SIG-M5 (cell line): Measurements from ENCODE around the gene MTRF1.
"Not testable (repeated sequence)": the region's sequence is repeated elsewhere in the genome, so short reads cannot be mapped to it uniquely, and the experiment has no call there.

Experiments
- DNase-seq: peaks from one replicate; lab custom pipeline; 2025; lab: John Stamatoyannopoulos, UW

Gene MTRF1

DNA sequence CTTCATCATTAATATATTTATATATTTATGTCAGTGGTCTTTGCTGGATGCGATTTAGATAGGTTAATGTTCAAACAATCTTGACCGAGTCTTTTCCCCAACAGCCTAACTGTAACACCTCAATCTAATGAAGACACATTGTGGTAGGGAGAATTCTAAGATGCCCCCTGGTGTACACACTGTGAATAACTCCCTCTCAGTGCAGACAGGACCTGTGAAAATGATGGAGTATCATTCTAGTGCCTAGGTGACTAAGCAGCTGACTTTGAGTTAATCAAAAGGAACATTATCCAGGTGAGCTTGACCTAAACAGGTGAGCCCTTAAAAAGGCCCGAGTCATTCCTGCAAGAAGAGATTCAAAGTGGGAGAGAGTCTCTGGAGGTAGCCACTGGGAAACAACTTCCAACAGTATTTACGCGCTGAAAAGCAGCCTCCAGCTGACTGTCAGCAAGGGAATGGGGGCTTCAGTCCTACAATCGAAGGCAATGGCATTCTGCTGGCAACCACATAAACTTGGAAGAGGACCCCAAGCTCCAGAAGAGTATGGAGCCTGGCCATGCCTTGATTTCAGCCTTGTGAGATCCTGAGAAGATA, 41.0 kb downstream of the MTRF1 start:
- no peak for DNase-seq

DNA sequence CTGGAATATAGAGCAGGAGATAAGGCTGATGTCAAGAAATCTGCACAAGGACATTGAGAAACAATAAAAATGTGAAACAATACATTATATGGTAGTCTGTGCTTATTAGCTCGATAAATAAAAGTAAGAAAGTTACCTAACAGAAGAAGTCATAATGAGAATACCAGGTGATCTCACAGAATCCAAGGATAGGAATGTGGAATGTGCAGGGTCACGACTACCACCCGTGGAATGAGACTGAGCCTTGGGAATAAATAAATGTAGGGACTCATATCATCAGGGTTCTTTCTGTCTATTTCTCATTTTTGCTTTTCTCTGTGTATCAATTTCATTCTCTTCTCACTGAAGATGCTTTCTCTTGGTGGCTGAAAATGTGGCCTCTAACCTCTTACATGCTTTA, 43.0 kb downstream of the MTRF1 start:
- no peak for DNase-seq

DNA sequence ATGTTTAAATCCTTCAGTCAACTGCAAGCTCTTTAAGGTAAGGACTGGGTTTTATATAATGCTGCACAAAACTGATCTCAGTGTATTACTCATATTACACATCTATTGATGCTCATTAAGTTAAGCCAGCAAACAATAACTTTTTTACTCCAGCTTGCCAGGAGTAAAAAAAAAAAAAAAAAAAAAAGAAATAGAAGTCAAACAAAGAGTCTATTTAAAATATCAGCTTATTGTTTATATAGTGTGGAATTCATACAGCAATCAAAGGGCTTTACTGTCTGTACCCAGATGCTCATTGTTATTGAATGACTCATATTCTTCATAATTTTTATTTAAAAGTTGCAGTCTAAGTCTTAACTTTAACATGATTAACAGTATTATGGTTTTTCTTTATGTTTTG, 47.2 kb downstream of the MTRF1 start:
- DNase-seq, result no peak

DNA sequence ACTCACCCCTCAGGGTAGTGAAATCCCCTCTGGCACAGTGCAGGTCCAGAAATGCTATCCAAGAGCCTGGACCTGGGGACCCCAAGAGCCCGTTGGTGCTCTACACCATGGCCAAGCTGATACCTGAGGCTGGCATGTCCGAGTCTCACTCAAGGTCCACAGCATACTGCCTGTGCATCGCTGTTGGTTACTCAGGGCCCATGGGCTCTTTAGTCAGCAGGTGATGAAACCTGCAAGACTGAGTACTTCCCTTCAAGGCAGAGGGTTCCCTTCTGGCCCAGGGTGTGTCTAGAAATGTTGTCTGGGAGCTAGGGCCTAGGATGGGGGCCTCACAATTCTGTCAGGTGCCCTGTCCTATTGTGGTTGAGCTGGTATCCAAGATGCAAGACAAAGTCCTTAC, 49.5 kb downstream of the MTRF1 start:
- no peak for DNase-seq

DNA sequence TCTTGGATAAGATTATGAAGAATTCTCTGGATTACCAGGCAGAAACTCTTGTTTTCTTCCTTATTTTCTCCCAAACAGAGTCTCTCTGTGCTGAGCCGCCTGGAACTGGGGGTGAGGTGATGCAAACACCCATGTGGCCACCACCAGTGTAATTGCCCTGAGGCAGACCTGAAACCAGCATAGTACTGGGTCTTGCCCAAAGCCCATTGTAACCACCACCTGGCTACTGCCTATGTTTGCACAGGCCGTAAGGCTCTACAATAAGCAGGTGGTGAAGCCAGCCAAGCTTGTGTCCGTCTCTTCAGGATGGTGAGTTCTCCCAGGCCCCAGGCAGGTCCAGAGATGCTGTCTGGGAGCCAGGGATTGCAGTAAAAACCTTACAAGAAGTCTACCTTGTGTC, 50.1 kb downstream of the MTRF1 start:
- DNase-seq, result no peak

DNA sequence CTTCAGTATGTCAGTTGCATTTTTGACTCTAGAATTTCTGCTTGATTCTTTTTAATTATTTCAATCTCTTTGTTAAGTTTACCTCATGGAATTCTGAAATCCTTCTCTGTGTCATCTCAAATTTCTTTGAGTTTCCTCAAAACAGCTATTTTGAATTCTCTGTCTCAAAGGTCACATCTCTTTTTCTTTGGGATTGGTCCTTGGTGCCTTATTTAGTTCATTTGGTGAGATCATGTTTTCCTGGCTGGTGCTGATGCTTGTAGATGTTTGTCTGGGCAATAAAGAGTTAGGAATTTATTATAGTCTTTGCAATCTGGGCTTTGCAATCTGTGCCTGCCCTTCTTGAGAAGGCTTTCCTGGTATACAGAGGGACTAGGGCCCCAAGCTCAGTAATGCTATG, 50.5 kb downstream of the MTRF1 start:
- DNase-seq, result no peak

DNA sequence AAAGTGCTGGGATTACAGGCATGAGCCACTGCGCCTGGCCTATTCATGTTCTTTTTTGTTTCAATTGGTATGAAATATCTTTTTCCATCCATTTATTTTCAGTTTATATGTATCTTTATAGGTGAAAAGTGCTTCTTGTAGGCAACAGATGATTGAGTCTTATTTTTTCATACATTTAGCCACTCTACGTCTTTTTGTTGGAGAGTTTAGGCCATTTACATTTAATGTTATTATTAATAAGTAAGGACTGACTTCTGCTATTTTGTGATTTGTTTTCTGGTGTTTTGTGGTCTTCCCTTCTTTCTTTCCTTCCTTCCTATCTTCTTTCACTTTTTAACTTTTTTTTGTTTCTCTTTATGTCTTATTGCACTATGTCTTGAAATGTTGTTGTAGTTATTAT, 52.3 kb downstream of the MTRF1 start:
- no peak for DNase-seq

DNA sequence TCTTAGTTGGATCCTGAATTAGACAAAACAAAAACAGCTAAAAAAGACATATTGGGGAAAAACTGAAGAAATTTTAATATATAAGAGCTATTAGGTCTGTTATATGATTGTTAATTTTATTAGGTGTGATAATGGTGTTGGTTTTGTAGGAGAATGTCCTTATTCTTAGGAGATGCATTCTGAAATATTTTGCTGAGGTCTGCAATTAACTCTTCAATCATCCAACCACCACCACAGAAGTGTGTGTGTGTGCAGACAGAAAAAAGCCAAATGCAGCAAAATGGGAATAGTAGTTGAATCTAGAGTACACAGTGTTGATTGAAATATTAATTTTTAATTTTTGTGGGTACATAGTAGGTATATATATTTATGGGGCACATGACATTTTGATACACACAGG, 56.9 kb downstream of the MTRF1 start:
- no peak for DNase-seq

DNA sequence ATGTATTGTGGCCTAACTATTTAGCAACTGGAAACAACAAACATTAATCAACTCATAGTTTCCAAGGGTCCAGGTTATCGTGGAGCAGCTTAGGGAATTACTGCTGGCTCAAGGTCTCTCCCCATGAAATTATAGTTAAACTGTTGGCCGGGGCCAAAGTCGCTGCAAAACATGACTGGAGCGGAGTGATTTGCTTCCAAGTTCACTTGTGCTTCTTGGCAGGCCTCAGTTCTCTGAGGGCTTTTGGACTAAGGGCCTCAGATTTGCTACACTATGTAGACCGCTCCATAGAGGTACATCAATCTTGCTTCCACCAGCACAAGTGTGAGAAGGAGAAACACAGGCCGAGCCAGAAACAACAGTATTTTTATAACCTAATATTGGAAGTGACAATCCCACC, 59.6 kb downstream of the MTRF1 start:
- DNase-seq, result no peak

DNA sequence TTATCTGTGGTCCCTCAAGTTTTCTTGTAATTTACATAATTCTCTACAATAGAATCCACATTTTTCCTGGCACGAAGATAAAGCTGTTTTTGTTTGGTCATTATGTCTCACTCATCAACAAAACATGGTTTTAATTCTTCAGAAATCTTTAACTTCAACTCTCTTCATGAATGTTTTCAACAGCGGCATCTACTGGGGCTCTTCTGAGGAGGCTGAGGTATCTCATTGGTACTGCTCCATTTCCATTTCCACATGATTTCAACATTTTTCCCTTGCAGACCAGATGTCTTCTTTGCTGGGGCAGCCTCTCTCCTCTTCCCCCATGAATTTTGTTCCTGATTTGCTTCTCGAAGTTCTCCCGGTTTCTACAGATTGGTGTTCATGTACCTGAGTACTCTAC, 63.2 kb downstream of the MTRF1 start:
- no peak for DNase-seq

DNA sequence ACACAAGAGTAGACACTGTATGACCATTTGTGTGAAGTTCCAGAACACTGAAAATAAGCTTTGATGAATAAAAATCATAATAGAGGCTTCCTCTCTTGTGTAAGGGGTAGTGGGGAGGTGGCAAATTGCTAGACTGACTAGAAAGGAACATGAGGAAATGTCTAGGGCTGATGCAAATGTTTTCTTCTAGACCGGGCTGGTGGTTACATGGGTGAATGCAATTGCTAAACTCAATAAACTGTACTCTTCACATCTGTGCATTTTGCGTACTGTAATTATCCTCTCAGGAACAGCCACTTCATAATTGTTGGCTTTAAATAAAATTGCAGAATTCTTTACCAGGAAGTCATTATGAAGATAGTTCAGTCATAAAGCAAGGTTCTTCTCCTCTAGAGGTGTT, 63.9 kb downstream of the MTRF1 start:
- no peak for DNase-seq

DNA sequence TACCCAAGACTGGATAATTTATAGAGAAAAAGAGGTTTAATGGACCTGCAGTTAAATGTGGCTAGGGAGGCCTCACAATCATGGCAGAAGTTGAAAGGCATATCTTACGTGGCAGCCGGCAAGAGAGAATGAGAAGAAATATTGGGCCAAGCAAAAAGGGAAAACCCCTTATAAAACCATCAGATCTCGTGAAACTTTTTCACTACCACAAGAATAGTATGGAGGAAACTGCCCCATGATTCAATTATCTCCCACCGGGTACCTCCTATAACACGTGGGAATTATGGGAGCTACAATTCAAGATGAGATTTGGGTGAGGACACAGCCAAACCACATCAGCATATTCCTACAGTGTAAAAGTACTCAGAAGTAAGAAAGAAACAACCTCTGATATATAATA, 64.3 kb downstream of the MTRF1 start:
- no peak for DNase-seq

DNA sequence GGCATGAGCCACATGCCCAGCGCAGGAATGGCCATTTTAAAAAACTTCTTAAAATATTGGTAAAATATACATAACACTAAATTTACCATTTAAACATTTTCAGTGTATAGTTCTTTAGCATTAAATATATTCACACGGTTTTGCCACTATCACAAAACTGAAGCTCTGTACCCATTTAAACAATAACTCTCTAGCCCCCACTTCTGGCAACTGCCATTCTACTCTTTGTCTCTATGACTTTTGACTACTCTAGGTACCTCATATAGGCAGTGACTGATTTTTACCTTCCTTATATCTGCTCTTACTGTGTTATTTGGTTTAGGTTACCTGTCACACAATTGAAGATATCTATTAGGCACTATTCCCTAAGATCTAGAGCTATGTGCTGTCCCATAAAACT, 66.8 kb downstream of the MTRF1 start:
- DNase-seq, result no peak

DNA sequence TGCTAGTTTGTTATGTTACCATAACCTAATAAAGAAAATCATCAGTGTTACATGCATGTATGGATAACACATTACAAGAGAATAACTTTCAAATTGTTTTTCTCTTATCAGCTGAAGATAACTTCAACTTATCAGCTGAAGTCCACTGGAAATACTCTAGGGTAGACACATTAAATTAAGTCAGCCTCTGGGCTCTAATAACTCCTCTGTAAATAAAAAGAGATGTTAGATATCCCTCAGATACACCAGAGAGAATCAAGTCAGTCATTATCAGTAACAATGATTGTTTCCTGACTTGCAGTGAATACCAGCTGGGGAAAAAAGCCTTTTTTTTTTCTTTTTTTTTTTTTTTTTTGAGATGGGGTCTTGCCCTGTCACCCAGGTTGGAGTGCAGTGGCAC, 67.4 kb downstream of the MTRF1 start:
- no peak for DNase-seq

DNA sequence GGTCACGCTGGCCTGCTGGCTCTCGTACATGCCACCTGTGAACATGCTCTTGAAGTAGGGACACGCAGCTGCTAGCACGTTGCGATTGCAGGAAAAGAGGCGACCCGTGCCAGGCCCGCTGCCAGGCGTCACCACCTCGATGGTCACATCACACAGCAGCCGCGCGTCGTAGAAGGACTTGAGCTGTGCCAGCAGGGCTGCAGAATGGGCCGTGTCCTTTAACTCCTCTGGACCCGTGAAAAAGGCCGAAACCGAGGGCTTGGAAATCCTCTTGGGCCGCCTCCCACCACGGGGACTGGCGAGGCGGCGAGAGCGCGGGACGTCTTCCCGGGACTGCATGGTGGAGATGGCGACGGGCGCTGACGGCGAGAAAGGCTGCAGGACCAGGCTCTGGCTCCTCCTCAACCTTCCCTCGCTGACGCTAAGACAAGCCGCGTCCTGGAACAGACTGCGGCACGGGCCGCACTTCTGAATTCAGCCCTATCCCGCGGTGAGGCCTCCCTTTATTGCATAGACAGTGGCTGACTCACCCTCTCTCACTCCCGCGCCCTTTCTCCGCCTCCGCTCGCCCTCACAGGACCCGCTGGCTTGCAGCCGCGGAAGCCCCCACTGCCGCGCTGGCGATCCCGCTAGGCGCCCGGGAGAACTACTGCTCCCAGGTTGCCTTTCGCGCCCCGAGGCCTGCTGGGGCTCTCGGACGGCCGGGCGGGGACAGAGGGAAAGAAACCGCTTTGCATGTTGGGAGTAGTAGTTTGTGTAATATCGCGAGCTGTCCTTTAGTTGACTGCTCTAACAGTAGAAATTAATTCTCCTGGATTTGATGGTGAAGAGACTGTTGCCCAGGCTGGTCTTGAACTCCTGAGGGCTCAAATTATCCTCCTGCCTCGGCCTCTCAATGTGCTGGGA, 69.2 kb downstream of the MTRF1 start, which contains the start of gene KBTBD7:
Gene KBTBD7, minus strand, starts transcription at position 651 of the 906 bp plus-strand sequence. Its CDS starts 312 bp downstream, at position 339.
- DNase-seq, result peak; percentile 84

DNA sequence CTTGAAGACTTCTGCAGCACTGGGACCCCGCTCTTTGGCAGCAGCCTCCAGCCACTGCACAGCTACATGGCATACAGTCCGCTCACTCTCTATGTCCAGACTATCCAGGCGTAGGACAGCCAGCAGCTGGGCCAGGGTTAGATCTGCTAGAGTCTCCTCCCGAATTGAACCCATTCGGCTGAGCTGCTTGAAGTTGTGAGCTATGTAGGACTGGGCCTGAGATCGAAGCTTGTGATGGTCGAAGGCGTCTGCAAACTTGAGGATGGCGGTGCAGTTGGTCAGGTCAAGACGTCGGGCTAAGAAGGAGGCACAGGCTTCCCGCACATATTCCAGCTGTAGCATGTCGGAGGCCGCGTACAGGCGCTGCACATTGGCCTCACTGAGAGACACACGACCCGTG, 69.9 kb downstream of the MTRF1 start:
- no peak for DNase-seq

DNA sequence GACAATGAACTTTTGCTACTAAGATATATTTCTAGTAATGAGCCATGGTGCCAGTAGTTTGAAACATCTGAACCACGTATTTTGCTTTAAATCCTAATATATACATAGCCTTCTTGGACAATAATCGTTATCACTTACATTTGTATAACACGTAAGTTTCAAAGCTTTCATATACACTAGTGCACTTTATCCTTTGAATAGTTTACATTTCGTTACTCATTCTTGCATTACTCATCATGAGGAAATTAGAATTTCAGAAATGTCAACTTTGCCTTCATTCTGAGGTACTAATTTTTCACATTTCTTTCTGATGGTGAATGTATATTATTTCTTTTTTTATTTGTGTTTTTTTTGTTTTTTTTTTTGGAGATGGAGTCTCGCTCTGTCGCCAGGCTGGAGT, 74.8 kb downstream of the MTRF1 start:
- no peak for DNase-seq

DNA sequence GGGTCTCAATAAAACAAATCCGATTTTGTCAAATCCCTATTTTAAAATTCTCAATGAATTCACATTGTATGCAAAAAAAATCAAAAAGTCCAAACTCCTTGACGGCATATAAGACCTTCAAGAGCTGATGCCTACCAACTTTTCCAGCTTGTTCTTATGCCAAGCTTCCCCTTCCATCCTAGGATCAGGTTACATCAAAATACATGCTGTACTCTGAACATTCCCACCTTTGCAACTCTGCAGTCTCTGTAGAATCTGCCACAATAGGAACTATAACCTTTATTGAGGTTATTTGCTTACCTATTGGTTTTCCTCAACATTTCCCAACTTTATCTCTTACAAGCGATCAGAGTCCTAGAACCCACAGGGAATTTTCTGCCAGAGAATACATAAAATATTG, 76.9 kb downstream of the MTRF1 start:
- DNase-seq, result no peak

DNA sequence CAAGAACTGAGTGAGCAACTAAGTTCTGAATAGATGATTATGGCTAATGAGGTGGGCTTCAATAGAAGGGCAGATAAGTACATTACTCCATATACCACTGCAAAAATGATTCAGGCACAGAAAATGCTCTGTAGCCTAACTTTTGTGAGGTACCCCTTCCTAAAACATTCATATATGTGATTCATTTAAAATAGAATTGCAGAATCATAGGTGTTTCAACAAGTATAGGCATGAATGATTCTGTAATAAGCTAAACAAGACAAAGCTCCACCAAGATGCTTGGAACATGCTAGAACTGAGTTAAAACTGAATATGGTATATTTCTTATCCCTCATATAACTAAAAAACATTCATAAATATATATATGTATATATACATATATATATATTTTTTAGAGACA, 81.1 kb downstream of the MTRF1 start:
- no peak for DNase-seq

DNA sequence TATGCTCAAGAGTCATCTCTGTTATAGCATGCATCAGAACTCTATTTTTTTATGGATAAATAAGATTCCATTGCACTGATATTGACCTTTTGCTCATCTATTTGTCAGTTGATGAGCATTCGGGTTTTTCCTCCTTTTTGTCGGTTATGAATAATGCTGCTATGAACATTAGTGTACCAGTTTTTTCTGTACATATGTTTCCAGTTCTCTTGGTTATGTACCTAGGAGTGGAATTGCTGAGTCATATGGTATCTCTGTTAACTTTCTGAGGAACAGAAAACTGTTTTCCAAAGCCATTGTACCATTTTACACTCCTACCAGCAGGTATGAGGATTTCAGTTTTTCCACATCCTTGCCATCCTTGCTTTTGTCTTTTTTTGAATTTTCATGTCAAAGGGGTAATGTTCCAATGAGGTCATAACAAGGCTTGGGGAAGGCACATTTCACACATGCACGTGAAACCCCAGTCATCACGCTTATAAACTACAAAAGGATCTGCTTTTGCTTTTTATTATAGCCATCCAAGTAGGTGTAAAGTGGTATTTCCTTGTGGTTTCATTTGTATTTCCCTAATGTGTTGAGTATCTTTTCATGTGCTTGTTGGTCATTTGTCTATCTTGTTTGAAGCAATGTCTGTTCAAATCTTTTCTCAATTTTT, 83.7 kb downstream of the MTRF1 start:
- no peak for DNase-seq

DNA sequence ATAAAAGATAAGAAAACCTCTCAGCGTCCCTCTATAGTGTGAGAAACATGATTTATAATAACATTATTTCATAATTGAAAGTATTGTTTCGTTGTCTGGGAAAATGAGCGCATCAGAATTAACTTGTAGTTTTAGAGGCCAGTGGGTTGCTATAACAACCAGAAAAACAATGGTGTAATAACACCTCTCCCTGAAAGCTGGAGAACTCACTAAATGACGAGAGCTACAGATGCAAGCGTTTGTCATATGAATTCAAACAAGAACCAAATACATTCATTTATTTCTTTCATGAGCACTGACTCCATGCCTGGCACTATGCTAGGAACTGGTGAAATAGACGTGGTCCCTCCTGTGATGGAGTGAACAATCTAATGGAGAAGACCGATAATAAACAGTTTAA, 85.3 kb downstream of the MTRF1 start:
- DNase-seq, result no peak

DNA sequence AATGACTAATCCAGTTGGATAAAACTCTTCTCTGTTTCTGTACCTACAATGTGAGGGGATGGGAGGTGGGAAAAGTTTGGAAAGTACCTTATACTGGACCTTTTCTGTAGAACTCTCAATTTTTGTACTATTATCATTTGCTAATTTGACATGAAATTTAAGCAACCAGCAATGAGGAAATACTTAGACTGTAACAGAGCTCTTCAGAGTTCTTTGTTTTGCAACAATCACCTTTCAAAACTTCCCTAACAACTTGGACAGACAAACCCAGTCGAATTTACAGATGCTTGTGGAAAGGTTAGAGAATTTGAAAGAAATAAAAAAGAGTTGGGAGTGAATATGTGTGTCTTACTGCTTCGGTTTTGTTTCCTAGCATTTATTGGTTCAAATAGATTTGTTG, 85.8 kb downstream of the MTRF1 start:
- peak; percentile 63 for DNase-seq

DNA sequence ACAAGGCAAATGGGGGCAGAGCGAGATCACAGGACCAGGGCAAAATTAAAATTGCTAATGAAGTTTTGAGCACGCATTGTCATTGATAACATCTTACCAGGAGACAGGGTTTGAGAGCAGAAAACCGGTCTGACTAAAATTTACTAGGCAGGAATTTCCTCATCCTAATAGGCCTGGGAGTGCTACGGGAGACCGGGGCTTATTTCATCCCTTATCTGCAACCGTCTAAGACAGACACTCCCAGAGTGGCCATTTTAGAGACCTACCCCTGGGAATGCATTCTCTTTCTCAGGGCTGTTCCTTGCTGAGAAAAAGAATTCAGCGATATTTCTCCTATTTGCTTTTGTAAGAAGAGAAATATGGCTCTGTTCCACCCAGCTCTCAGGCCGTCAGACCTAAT, 87.8 kb downstream of the MTRF1 start:
- DNase-seq, result not testable (repeated sequence)
